Left renal cortex interstitium (tissue), 4 donors: ENCODE measurements around the gene SPATA45. TPM values are rescaled to one million over a fixed set of nuclear protein-coding genes. Genes with fewer than 3 reads are reported as not detected.
"Not testable (repeated sequence)": the region's sequence is repeated elsewhere in the genome, so short reads cannot be mapped to it uniquely, and the experiment has no call there.

Experiments
- DNase-seq, 4 donors: peaks; one replicate each; pipeline ENCODE4 v3.0.0-alpha.2; 2013; ENCODE audit warnings: low read depth in 4 of 4, low spot score in 2 of 4, missing footprints in 1 of 4
- polyA plus RNA-seq, 4 donors: library from polyadenylated mRNA; unstranded; fragments of 120-200 nt; gene quantifications; one replicate each; pipeline ENCODE4 v1.2.1, GENCODE V29; 2013; ENCODE audit not compliant: insufficient read length in 4 of 4

SPATA45 gene
- polyA plus RNA-seq, 4 donors, result 0.37 to 1.5 (median 0.71) TPM

GRCh38 chr1:212833211-212834207 is 13.9 kb downstream of the SPATA45 start:
- not testable (repeated sequence) for DNase-seq

GRCh38 chr1:212828395-212828794 is 19.1 kb downstream of the SPATA45 start:
- DNase-seq, result no peak

- DNase-seq, result no peak
Observed at GRCh38 chr1:212827831-212828278, 19.6 kb downstream of the SPATA45 start.

GRCh38 chr1:212827171-212827776 is 20.2 kb downstream of the SPATA45 start:
- DNase-seq, result no peak

GRCh38 chr1:212825798-212826452 is 21.5 kb downstream of the SPATA45 start:
- no peak for DNase-seq

- no peak for DNase-seq
Observed at GRCh38 chr1:212824201-212824600, 23.2 kb downstream of the SPATA45 start.

- DNase-seq, result no peak
Observed at GRCh38 chr1:212822956-212823355, 24.5 kb downstream of the SPATA45 start.

- no peak for DNase-seq
Observed at GRCh38 chr1:212820969-212821368, 26.5 kb downstream of the SPATA45 start.

GRCh38 chr1:212819726-212820125 is 27.7 kb downstream of the SPATA45 start:
- no peak for DNase-seq

GRCh38 chr1:212816567-212817278 is 30.7 kb downstream of the SPATA45 start:
- no peak for DNase-seq

GRCh38 chr1:212814537-212815334 is 32.7 kb downstream of the SPATA45 start:
- no peak for DNase-seq

GRCh38 chr1:212805767-212806166 is 41.7 kb downstream of the SPATA45 start:
- DNase-seq, result no peak

- no peak for DNase-seq
Observed at GRCh38 chr1:212797681-212798080, 49.8 kb downstream of the SPATA45 start.

- DNase-seq, result no peak
Observed at GRCh38 chr1:212794561-212795014, 52.9 kb downstream of the SPATA45 start.

- no peak for DNase-seq
Observed at GRCh38 chr1:212792396-212792908, 55.0 kb downstream of the SPATA45 start.

GRCh38 chr1:212791676-212792395 is 55.6 kb downstream of the SPATA45 start, which contains the start of the genes NSL1 and TATDN3:
Gene NSL1, minus strand, starts transcription at chr1:212791777. Its CDS starts 14 bp downstream, at chr1:212791763.
Gene TATDN3, plus strand, starts transcription at chr1:212791894. Its CDS starts 28 bp downstream, at chr1:212791922.
- DNase-seq, result peak; percentile 90 to 95 (median 94)

- peak in 2 of 4 donors; percentile 26 to 43 for DNase-seq
Observed at GRCh38 chr1:212791261-212791675, 56.2 kb downstream of the SPATA45 start.

- no peak for DNase-seq
Observed at GRCh38 chr1:212785871-212786270, 61.6 kb downstream of the SPATA45 start.
